ENCODE measurements around the gene ZFAND3.

DNA sequence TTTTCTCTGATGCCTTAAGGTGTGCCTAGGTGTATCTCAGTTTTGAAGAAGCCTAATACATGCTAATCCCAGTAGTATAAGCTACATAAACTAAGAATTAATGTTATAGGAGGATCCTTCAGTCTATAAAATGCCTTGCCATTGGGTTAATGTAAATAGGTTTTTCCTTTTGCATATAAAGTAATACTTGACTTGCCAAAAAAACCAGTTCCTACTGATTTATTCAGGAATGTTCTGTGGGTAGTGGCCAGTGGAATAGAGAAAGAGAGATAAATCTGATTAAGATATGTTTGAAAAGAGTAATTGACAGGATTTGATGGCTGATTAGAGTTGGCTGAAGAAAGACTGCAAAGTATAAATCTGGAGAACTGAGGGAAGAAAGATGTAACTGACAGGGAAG lies 273.4 kb downstream of the ZFAND3 start:
- TF ChIP-seq, protein P1, sequence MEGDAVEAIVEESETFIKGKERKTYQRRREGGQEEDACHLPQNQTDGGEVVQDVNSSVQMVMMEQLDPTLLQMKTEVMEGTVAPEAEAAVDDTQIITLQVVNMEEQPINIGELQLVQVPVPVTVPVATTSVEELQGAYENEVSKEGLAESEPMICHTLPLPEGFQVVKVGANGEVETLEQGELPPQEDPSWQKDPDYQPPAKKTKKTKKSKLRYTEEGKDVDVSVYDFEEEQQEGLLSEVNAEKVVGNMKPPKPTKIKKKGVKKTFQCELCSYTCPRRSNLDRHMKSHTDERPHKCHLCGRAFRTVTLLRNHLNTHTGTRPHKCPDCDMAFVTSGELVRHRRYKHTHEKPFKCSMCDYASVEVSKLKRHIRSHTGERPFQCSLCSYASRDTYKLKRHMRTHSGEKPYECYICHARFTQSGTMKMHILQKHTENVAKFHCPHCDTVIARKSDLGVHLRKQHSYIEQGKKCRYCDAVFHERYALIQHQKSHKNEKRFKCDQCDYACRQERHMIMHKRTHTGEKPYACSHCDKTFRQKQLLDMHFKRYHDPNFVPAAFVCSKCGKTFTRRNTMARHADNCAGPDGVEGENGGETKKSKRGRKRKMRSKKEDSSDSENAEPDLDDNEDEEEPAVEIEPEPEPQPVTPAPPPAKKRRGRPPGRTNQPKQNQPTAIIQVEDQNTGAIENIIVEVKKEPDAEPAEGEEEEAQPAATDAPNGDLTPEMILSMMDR (conservative IDR thresholded peaks at IDR 0.05 in 1 of 2, IDR thresholded peaks at IDR 0.05 in 1 of 2; ENCODE audit: low read depth in 1 of 2, low read length in 2 of 2) = no peak
- TF ChIP-seq EZH2 (IDR thresholded peaks at IDR 0.05; ENCODE audit: low read length, missing control alignments) = no peak

Measured in fibroblast of lung (primary cell).